MM.1S (cell line): ENCODE results near the gene ALDOA.

Source experiments
- EZH2 ChIP-seq: fragments of 300-600 bp; sonication (generic); optimal IDR thresholded peaks from 2 replicates; pipeline ENCODE3; 2017; ENCODE audit warnings: low read depth, mild to moderate bottlenecking, antibody characterized with exemption, low read length, mixed read lengths
- EZH2phosphoT487 ChIP-seq: fragments of 300-600 bp; sonication (generic); IDR thresholded peaks from 2 replicates; pipeline ENCODE4 v1.6.1; 2018; ENCODE audit warnings: antibody characterized with exemption, low read length
- TF ChIP-seq, protein P1 (sequence below): fragments of 300-600 bp; sonication (generic); IDR thresholded peaks from 2 replicates; pipeline ENCODE4 v1.5.1; 2016; ENCODE audit warnings: antibody characterized with exemption, low read length, mixed read lengths

DNA sequence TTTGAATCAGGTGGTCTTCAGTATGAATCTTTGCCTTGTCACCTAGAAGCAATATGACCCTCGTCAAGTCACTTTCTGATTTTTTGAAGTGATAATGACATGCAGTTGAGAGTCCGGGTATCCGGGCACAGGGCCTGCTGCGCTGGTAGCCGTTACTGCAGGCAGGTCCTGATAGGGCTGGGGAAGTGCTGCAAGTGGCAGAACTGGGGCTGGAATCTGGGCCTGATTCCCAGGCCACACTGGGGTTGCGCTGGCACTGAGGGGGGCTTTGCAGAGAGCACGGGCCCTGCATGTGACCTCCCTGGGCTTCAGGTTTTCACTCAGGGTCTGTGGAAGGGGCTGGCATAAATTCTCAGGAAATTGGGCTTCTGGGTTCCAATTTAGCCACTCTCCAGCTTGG, 13.2 kb downstream of the ALDOA start:
- TF ChIP-seq, protein P1, sequence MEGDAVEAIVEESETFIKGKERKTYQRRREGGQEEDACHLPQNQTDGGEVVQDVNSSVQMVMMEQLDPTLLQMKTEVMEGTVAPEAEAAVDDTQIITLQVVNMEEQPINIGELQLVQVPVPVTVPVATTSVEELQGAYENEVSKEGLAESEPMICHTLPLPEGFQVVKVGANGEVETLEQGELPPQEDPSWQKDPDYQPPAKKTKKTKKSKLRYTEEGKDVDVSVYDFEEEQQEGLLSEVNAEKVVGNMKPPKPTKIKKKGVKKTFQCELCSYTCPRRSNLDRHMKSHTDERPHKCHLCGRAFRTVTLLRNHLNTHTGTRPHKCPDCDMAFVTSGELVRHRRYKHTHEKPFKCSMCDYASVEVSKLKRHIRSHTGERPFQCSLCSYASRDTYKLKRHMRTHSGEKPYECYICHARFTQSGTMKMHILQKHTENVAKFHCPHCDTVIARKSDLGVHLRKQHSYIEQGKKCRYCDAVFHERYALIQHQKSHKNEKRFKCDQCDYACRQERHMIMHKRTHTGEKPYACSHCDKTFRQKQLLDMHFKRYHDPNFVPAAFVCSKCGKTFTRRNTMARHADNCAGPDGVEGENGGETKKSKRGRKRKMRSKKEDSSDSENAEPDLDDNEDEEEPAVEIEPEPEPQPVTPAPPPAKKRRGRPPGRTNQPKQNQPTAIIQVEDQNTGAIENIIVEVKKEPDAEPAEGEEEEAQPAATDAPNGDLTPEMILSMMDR: no peak
- TF ChIP-seq EZH2phosphoT487 (no peak), EZH2 (no peak)
